GM23338 (cell line): Measurements from ENCODE around the gene DHX32. TPM values are rescaled to one million over a fixed set of nuclear protein-coding genes. Genes with fewer than 3 reads are reported as not detected.
"Not testable (repeated sequence)": the region's sequence is repeated elsewhere in the genome, so short reads cannot be mapped to it uniquely, and the experiment has no call there.

ENCODE experiments used
- ATAC-seq: fragments of 200-7000 bp; cut with Tn5 transposase; 3 replicates; pipeline ENCODE4 v1.9.1; 2020
- DNase-seq: peaks from one replicate; pipeline ENCODE4 v3.0.0-alpha.2; 2015; ENCODE audit warnings: low spot score
- H2AFZ ChIP-seq: fragments of 200-600 bp; sonication (generic); 2 replicates; pipeline ENCODE4 v1.8.0; 2016; ENCODE audit warnings: antibody characterized with exemption, mild to moderate bottlenecking, moderate library complexity
- H3F3A ChIP-seq: fragments of 200-600 bp; sonication (generic); replicated peaks from 2 replicates; pipeline ENCODE4 v1.8.0; 2017; ENCODE audit warnings: antibody characterized with exemption, mixed run types, low read depth
- H3K27ac ChIP-seq: fragments of 200-600 bp; sonication (generic); 2 replicates; pipeline ENCODE4 v1.6.1; 2016; ENCODE audit warnings: low read depth
- H3K27me3 ChIP-seq: fragments of 200-600 bp; sonication (generic); 2 replicates; pipeline ENCODE4 v1.8.0; 2016; ENCODE audit warnings: mild to moderate bottlenecking, mixed run types, moderate library complexity; ENCODE audit not compliant: insufficient read depth
- H3K36me3 ChIP-seq: fragments of 200-600 bp; sonication (generic); 2 replicates; pipeline ENCODE4 v1.8.0; 2016; ENCODE audit warnings: mild to moderate bottlenecking; ENCODE audit not compliant: insufficient read depth
- H3K4me1 ChIP-seq: fragments of 200-600 bp; sonication (generic); 2 replicates; pipeline ENCODE4 v1.8.0; 2016; ENCODE audit warnings: mild to moderate bottlenecking, moderate library complexity; ENCODE audit not compliant: insufficient read depth
- H3K4me2 ChIP-seq: fragments of 200-600 bp; sonication (generic); 2 replicates; pipeline ENCODE4 v1.7.1; 2017; ENCODE audit warnings: mixed run types
- H3K4me3 ChIP-seq: fragments of 200-600 bp; sonication (generic); 2 replicates; pipeline ENCODE4 v1.6.1; 2016; ENCODE audit warnings: mixed run types
- H3K79me2 ChIP-seq: fragments of 200-600 bp; sonication (generic); replicated peaks from 2 replicates; pipeline ENCODE4 v1.8.0; 2017; ENCODE audit warnings: mild to moderate bottlenecking; ENCODE audit not compliant: insufficient read depth
- H3K9me2 ChIP-seq: fragments of 200-600 bp; sonication (generic); 2 replicates; pipeline ENCODE4 v1.8.0; 2017; ENCODE audit not compliant: insufficient read depth
- H4K20me1 ChIP-seq: fragments of 200-600 bp; sonication (generic); replicated peaks from 2 replicates; pipeline ENCODE4 v1.8.0; 2017; ENCODE audit warnings: mild to moderate bottlenecking; ENCODE audit not compliant: insufficient read depth
- H3K27ac Mint-ChIP-seq: 2 replicates; pipeline ENCODE4 v1.8.0; 2020; ENCODE audit warnings: inconsistent platforms, mild to moderate bottlenecking, moderate library complexity, mixed read lengths
- H3K27me3 Mint-ChIP-seq: 3 replicates; pipeline ENCODE4 v1.8.0; 2022; ENCODE audit warnings: low read depth, mild to moderate bottlenecking, moderate library complexity, mixed read lengths, inconsistent platforms; ENCODE audit not compliant: insufficient read depth, poor library complexity
- H3K36me3 Mint-ChIP-seq: 3 replicates; pipeline ENCODE4 v1.8.0; 2021; ENCODE audit warnings: low read depth, mild to moderate bottlenecking, inconsistent platforms, moderate library complexity, mixed read lengths
- H3K4me1 Mint-ChIP-seq: 3 replicates; pipeline ENCODE4 v1.8.0; 2020; ENCODE audit warnings: mild to moderate bottlenecking, inconsistent platforms, mixed read lengths
- H3K4me3 Mint-ChIP-seq: 3 replicates; pipeline ENCODE4 v1.8.0; 2021; ENCODE audit warnings: moderate library complexity, mild to moderate bottlenecking, inconsistent platforms, mixed read lengths
- H3K9me3 Mint-ChIP-seq: 3 replicates; pipeline ENCODE4 v1.8.0; 2020; ENCODE audit warnings: moderate library complexity, mild to moderate bottlenecking, inconsistent platforms, mixed read lengths
- polyA plus RNA-seq: library from polyadenylated mRNA; unstranded; fragments of >200 nt; fragmentation: Nextera tagmentation; extraction: Ambion mirVana; gene quantifications from 2 replicates; pipeline ENCODE4 v1.2.1, GENCODE V29; 2016
- total RNA-seq: library from RNA; depleted of rRNA; stranded (reverse); fragments of >200 nt; shearing (Covaris generic); gene quantifications from 2 replicates; pipeline ENCODE4 v1.2.3, GENCODE V29; 2014

Gene DHX32
- total and polyA plus RNA-seq, 2 experiments from 2014 or later = 9.5 to 21.6 TPM

- not testable (repeated sequence) for H3K4me3 ChIP-seq, H3K36me3 ChIP-seq, DNase-seq, ATAC-seq, H3K27ac Mint-ChIP-seq, H3K4me1 ChIP-seq, H3K27ac ChIP-seq, H3K9me2 ChIP-seq, H3F3A ChIP-seq, H3K27me3 ChIP-seq, H3K27me3 Mint-ChIP-seq, H2AFZ ChIP-seq, H3K4me1 Mint-ChIP-seq, H3K4me2 ChIP-seq, H3K4me3 Mint-ChIP-seq, H4K20me1 ChIP-seq, H3K36me3 Mint-ChIP-seq, H3K79me2 ChIP-seq
- peaks cover 20% of the 10 kb centered on the region for H3K9me3 Mint-ChIP-seq
Measured at GRCh38 chr10:125909491-125909890, 28.4 kb upstream of the DHX32 start.

- not testable (repeated sequence) for H3K4me1 Mint-ChIP-seq, H3K79me2 ChIP-seq
Measured at GRCh38 chr10:125908813-125909212, 27.7 kb upstream of the DHX32 start.

GRCh38 chr10:125907598-125907997 is 26.5 kb upstream of the DHX32 start:
- H3K4me3 ChIP-seq, DNase-seq, H3K79me2 ChIP-seq, H3K4me1 Mint-ChIP-seq, H3K4me2 ChIP-seq, H3K36me3 ChIP-seq, ATAC-seq, H3K27me3 ChIP-seq, H3K27ac ChIP-seq, H3F3A ChIP-seq, H3K27ac Mint-ChIP-seq, H3K36me3 Mint-ChIP-seq, H3K4me3 Mint-ChIP-seq, H2AFZ ChIP-seq, H3K27me3 Mint-ChIP-seq, H4K20me1 ChIP-seq, H3K9me2 ChIP-seq: not testable (repeated sequence)
- H3K4me1 ChIP-seq = peaks cover 13% of the 10 kb centered on the region; the same call in 1 of the 2 replicates
- H3K9me3 Mint-ChIP-seq = peaks cover 20% of the 10 kb centered on the region

More at GRCh38 chr10:125908813-125909212, 27.7 kb upstream of the DHX32 start:
- H3K4me3 Mint-ChIP-seq, H3K36me3 ChIP-seq, H3K27me3 ChIP-seq, H3K36me3 Mint-ChIP-seq, H3K9me2 ChIP-seq, H3K4me2 ChIP-seq, H3K4me3 ChIP-seq, H3K27me3 Mint-ChIP-seq, H3F3A ChIP-seq, H4K20me1 ChIP-seq, H3K4me1 ChIP-seq, DNase-seq, H3K27ac ChIP-seq, H3K27ac Mint-ChIP-seq, H2AFZ ChIP-seq: not testable (repeated sequence)
- peak; percentile 37; the same call in 1 of the 3 replicates for ATAC-seq
- peaks cover 20% of the 10 kb centered on the region for H3K9me3 Mint-ChIP-seq

- not testable (repeated sequence) for ATAC-seq, H3K4me3 Mint-ChIP-seq, H3K4me2 ChIP-seq, H3K27me3 ChIP-seq, H3K27ac ChIP-seq, H3K79me2 ChIP-seq, H3K36me3 ChIP-seq, H3K36me3 Mint-ChIP-seq, DNase-seq, H3K9me2 ChIP-seq, H3K27me3 Mint-ChIP-seq, H3K27ac Mint-ChIP-seq, H4K20me1 ChIP-seq, H3K4me3 ChIP-seq, H3F3A ChIP-seq, H2AFZ ChIP-seq
- H3K9me3 Mint-ChIP-seq = peaks cover 20% of the 10 kb centered on the region
- peaks cover 13% of the 10 kb centered on the region; the same call in 1 of the 2 replicates for H3K4me1 ChIP-seq
- H3K4me1 Mint-ChIP-seq = peaks cover 18% of the 10 kb centered on the region; the same call in 2 of the 3 replicates
Measured at GRCh38 chr10:125905069-125905994, 24.2 kb upstream of the DHX32 start.

- H3K27me3 ChIP-seq, H3K4me3 Mint-ChIP-seq, H4K20me1 ChIP-seq, H3K4me3 ChIP-seq, ATAC-seq, H3K36me3 Mint-ChIP-seq, H3K79me2 ChIP-seq, H3K36me3 ChIP-seq, H3K27me3 Mint-ChIP-seq, H3F3A ChIP-seq, H3K9me2 ChIP-seq: not testable (repeated sequence)
- H3K4me1 Mint-ChIP-seq = peaks cover 18% of the 10 kb centered on the region; the same call in 2 of the 3 replicates
- peak overlapping the region; percentile 48; the same call in 1 of the 2 replicates for H3K4me2 ChIP-seq
- DNase-seq = peak; percentile 45
- H2AFZ ChIP-seq = peak overlapping the region; percentile 78; the same call in 1 of the 2 replicates
- 0 out of 2 replicates have a peak overlapping the region, but pooled peaks have one; percentile 80 for H3K27ac Mint-ChIP-seq
- peaks cover 16% of the 10 kb centered on the region for H3K9me3 Mint-ChIP-seq
- 0 out of 2 replicates have a peak overlapping the region, but pooled peaks have one; percentile 26 for H3K27ac ChIP-seq
- peaks cover 13% of the 10 kb centered on the region; the same call in 1 of the 2 replicates for H3K4me1 ChIP-seq
Measured at GRCh38 chr10:125903135-125903640, 22.1 kb upstream of the DHX32 start.

- not testable (repeated sequence) for H3K4me2 ChIP-seq, ATAC-seq, H3K36me3 ChIP-seq, H3F3A ChIP-seq, H3K27ac Mint-ChIP-seq, H3K9me2 ChIP-seq, H3K27ac ChIP-seq, H3K79me2 ChIP-seq, H3K4me3 Mint-ChIP-seq, H3K4me3 ChIP-seq, H4K20me1 ChIP-seq, H2AFZ ChIP-seq, DNase-seq
- Mint-ChIP-seq H3K36me3 (peaks cover 14% of the 10 kb centered on the region), H3K27me3 (peaks cover 11% of the 10 kb centered on the region), H3K4me1 (peaks cover 23% of the 10 kb centered on the region), H3K9me3 (peaks cover 20% of the 10 kb centered on the region)
- peaks cover 16% of the 10 kb centered on the region for H3K27me3 ChIP-seq
- H3K4me1 ChIP-seq = peaks cover 18% of the 10 kb centered on the region
Measured at GRCh38 chr10:125900963-125901362, 19.9 kb upstream of the DHX32 start.
